Suprapubic skin (tissue), 4 donors: Measurements from ENCODE around the gene KRT4. TPM values are rescaled to one million over a fixed set of nuclear protein-coding genes. Genes with fewer than 3 reads are reported as not detected.

Experiments used
- DNase-seq, 2 donors: peaks; one replicate each; pipeline ENCODE4 v3.0.0-alpha.2; 2019; ENCODE audit warnings: low spot score in 2 of 2
- H3K27ac ChIP-seq: fragments of 200-600 bp; sonication (generic); one replicate; pipeline ENCODE4 v1.5.1; 2019
- H3K27me3 ChIP-seq: fragments of 200-600 bp; sonication (generic); one replicate; pipeline ENCODE4 v1.5.1; 2019
- H3K36me3 ChIP-seq: fragments of 200-600 bp; sonication (generic); one replicate; pipeline ENCODE4 v1.5.1; 2019
- H3K4me1 ChIP-seq: fragments of 200-600 bp; sonication (generic); one replicate; pipeline ENCODE4 v1.5.1; 2019
- H3K4me3 ChIP-seq: fragments of 200-600 bp; sonication (generic); one replicate; pipeline ENCODE4 v1.5.1; 2019; ENCODE audit warnings: mild to moderate bottlenecking
- H3K9me3 ChIP-seq: fragments of 200-600 bp; sonication (generic); one replicate; pipeline ENCODE4 v1.5.1; 2019
- EP300 ChIP-seq: sonication (generic); formaldehyde crosslinking; IDR thresholded peaks from one replicate; pipeline ENCODE4 v1.6.1; 2017; ENCODE audit warnings: antibody characterized with exemption
- POLR2A ChIP-seq, 2 donors: fragments of 450-650 bp; IDR thresholded peaks; one replicate each; pipeline ENCODE4 v1.6.1; 2017; ENCODE audit warnings: antibody characterized with exemption in 2 of 2, mild to moderate bottlenecking in 2 of 2, moderate library complexity in 2 of 2
- POLR2AphosphoS5 ChIP-seq, 3 donors: sonication (generic); formaldehyde crosslinking; IDR thresholded peaks; one replicate each; pipeline ENCODE4 v1.6.1; 2017; ENCODE audit warnings: antibody characterized with exemption in 3 of 3
- WGBS: methylation state at CpG from one replicate; pipeline ENCODE4 v1.1.5; 2018; 5-methylcytosine and 5-hydroxymethylcytosine counted together
- total RNA-seq, 4 donors: library from RNA; depleted of rRNA; stranded (reverse); fragments of >200 nt; gene quantifications; one replicate each; pipeline ENCODE4 v1.1.0, GENCODE V29; 2016
- TF ChIP-seq, protein P1 (sequence below), 2 donors: fragments of 200-600 bp in 1 of 2; fragments of 450-650 bp in 1 of 2; sonication (generic) in 1 of 2; IDR thresholded peaks; one replicate each; pipeline ENCODE4 v1.5.1; 2016 to 2019; ENCODE audit warnings: antibody characterized with exemption in 2 of 2, mild to moderate bottlenecking in 1 of 2, moderate library complexity in 1 of 2

KRT4 gene
- total RNA-seq = 1 to 10 TPM in 2 of 4 donors, under 1 TPM in 2; 0.32 to 1.6 (median 0.76) TPM

DNA sequence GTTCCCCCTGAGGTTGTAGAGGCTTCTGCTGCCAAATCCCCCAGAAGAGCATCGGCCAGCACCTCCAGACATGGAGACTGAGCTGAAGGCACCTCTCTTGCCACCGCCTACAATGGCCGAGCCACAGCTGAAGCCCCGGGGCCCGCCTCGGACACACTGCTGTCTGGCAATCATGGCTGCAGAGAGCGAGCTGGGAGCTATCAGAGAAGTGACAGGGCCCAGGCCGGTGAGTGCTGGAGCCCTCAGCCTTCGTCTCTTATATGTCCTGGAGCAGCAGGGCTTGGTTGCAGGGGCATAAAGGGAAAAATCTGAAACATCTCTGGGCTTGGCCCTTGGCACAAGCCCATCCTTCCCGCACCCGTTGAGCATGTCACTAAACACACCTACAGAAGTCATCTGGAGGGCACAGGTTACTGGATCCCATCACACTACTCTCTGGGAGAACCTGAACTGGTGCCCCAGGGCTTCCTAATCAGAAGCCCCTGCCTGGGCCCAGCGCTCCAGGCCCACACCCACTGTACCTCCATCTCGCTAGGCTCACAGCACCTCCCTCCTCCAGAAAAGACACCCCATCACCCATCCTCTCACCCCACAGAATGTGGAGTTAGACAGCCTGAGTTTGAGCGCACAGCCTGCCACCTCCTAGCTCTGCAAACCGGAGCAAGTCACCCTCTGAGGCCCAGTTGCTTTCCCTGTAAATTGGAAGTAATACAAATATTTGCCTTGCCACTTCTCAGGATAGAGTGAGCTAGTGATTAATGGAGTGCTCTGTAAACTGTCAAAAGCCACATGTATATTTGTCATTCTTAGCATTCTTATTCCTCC, at the start of gene KRT4:
Gene KRT4, minus strand, starts transcription at position 232 of the 825 bp plus-strand sequence. Its CDS starts 58 bp downstream, at position 174.
- Histone ChIP-seq H3K4me3 (no peak within 1 kb of the TSS), H3K4me1 (no peaks in the 10 kb centered on the region), H3K9me3 (no peaks in the 10 kb centered on the region), H3K27ac (no peak within 1 kb of the TSS), H3K27me3 (peaks cover 15% of the 10 kb centered on the region), H3K36me3 (no peaks in the 10 kb centered on the region)
- WGBS = 69% methylated on average over 12 of the region's 15 CpGs
- no peak for DNase-seq
- TF ChIP-seq, protein P1, sequence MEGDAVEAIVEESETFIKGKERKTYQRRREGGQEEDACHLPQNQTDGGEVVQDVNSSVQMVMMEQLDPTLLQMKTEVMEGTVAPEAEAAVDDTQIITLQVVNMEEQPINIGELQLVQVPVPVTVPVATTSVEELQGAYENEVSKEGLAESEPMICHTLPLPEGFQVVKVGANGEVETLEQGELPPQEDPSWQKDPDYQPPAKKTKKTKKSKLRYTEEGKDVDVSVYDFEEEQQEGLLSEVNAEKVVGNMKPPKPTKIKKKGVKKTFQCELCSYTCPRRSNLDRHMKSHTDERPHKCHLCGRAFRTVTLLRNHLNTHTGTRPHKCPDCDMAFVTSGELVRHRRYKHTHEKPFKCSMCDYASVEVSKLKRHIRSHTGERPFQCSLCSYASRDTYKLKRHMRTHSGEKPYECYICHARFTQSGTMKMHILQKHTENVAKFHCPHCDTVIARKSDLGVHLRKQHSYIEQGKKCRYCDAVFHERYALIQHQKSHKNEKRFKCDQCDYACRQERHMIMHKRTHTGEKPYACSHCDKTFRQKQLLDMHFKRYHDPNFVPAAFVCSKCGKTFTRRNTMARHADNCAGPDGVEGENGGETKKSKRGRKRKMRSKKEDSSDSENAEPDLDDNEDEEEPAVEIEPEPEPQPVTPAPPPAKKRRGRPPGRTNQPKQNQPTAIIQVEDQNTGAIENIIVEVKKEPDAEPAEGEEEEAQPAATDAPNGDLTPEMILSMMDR (IDR thresholded peaks at IDR 0.05) = no peak
- TF ChIP-seq POLR2AphosphoS5 (IDR thresholded peaks at IDR 0.05) = no peak
- TF ChIP-seq POLR2A (IDR thresholded peaks at IDR 0.05) = no peak
- no peak for TF ChIP-seq EP300

DNA sequence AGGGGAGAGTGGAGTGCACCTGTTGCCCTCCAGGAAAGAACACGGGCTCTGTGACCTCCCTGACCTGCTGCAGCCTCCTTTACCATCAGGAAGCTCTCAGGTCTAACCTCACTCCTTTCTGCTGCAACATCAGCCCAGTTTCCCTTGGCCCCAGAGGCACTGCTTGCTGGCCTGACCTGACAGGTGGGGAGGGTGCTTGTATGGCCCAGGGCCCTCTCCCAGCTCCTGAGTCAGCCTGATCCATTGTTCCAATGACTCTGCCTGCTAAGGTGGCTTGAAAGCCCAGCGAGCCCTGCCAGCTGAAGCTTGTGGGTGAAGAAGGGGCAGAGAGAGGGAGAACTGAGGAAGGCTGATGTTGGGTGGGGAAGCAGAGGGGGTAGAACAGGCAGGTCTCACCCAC, 48.1 kb upstream of the KRT4 start:
- H3K4me1 ChIP-seq = peaks cover 53% of the 10 kb centered on the region

DNA sequence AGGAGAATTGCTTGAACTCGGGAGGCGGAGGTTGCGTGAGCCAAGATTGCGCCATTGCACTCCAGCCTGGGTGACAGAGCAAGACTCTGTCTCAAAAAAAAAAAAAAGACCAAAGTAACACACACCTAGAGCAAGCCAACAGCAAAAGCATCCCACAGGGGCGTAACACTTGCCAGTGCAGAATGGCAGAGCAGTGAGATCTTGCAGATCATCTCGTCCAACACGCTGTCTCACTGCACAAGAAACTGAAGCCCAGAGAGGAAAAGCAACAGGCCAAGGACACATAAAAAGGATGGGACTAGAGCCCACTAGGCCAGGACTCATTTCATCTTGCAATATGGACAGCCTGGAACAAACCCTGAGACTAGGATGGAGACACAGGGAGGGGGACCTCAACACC, 47.6 kb upstream of the KRT4 start:
- H3K27ac ChIP-seq = peak overlapping the region; percentile 76
- WGBS = 67% methylated on average over 7 of the region's 7 CpGs

More for the DNA sequence above, 48.1 kb upstream of the KRT4 start:
- Histone ChIP-seq H3K36me3 (no peaks in the 10 kb centered on the region), H3K4me3 (no peak overlapping the region), H3K27ac (peak overlapping the region; percentile 76), H3K9me3 (no peaks in the 10 kb centered on the region), H3K27me3 (no peaks in the 10 kb centered on the region)
- TF ChIP-seq POLR2A (IDR thresholded peaks at IDR 0.05) = no peak
- TF ChIP-seq, protein P1 (IDR thresholded peaks at IDR 0.05) = no peak
- TF ChIP-seq EP300 = no peak
- TF ChIP-seq POLR2AphosphoS5 (IDR thresholded peaks at IDR 0.05) = no peak
- 41% methylated on average over 2 of the region's 2 CpGs for WGBS
- no peak for DNase-seq

DNA sequence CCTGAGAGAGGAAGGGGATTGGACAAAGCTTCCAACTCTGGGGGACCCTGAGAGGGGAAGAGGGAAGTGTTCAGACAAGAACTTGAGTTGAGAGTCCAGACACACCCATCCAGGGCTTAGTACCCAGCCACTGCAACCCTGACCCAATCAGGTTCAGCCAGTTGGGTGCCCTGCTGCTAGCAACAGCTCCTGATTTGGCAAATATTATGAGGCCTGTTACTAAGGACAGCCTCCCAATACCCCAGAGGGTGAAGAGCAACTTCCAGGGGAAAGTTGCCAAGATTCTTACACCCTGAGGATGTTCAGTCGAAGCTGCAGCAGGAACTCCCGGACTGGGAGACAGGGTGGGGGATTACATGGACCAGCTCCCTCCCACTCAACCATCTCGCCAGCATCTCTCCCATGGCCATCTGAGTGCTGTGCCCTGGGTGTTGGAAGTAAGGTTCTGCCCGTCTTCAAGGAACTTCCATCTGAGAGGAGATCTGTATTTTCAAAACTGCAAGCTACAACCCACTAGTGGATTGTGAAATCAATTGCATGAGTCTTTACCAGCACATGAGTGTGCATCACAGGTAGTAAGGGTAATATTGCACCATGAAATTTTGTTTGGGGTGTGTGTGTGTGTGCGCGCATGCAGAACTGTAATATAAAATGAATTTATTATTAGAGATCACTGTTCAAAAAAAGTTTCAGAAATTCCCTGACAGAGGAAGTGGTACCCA, 46.3 kb upstream of the KRT4 start:
- H3K4me1 ChIP-seq = peaks cover 36% of the 10 kb centered on the region
- H3K36me3 ChIP-seq = no peaks in the 10 kb centered on the region
- H3K4me3 ChIP-seq = no peak overlapping the region
- DNase-seq = no peak
- no peaks in the 10 kb centered on the region for H3K27me3 ChIP-seq
- no peaks in the 10 kb centered on the region for H3K9me3 ChIP-seq
- TF ChIP-seq, protein P1 (IDR thresholded peaks at IDR 0.05) = no peak
- TF ChIP-seq EP300 (no peak), POLR2A (IDR thresholded peaks at IDR 0.05) (no peak), POLR2AphosphoS5 (IDR thresholded peaks at IDR 0.05) (peak in 1 of 3 donors; percentile 25)
- 59% methylated on average over 5 of the region's 6 CpGs for WGBS
- peak overlapping the region; percentile 76 for H3K27ac ChIP-seq

More for the DNA sequence above, 47.6 kb upstream of the KRT4 start:
- no peaks in the 10 kb centered on the region for H3K9me3 ChIP-seq
- no peaks in the 10 kb centered on the region for H3K27me3 ChIP-seq
- no peak for DNase-seq
- TF ChIP-seq, protein P1 (IDR thresholded peaks at IDR 0.05) = no peak
- TF ChIP-seq POLR2AphosphoS5 (IDR thresholded peaks at IDR 0.05) (no peak), EP300 (no peak), POLR2A (IDR thresholded peaks at IDR 0.05) (no peak)
- H3K36me3 ChIP-seq = no peaks in the 10 kb centered on the region
- H3K4me1 ChIP-seq = peaks cover 48% of the 10 kb centered on the region
- H3K4me3 ChIP-seq = no peak overlapping the region

DNA sequence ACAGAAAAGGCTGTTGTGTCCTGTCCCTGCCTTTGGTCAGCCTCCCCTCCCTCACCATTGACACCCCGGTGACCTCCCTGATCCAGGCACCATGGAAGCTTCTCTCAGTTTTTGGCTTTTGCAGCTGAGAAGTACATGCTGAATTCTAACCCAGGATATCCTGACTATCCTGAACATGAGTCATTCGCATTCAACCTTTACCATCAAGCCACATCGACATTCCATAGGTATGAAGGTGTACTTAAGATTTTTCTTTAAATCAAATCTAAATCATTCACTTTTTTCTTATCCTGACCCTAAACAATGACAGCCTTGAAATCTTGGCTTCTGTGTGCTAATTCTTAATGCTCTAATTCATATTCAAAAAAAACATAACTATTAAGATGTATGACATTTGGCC, 43.6 kb upstream of the KRT4 start:
- Histone ChIP-seq H3K9me3 (no peaks in the 10 kb centered on the region), H3K27ac (no peak overlapping the region), H3K4me3 (no peak overlapping the region), H3K27me3 (no peaks in the 10 kb centered on the region), H3K36me3 (no peaks in the 10 kb centered on the region), H3K4me1 (peaks cover 32% of the 10 kb centered on the region)
- WGBS = 79% methylated on average over 3 of the region's 3 CpGs
- TF ChIP-seq EP300 (no peak), POLR2AphosphoS5 (IDR thresholded peaks at IDR 0.05) (no peak), POLR2A (IDR thresholded peaks at IDR 0.05) (no peak)
- TF ChIP-seq, protein P1 (IDR thresholded peaks at IDR 0.05) = no peak
- DNase-seq = no peak
